Measurements from ENCODE around the gene CHMP4B.

- TF ChIP-seq CTCF (IDR thresholded peaks at IDR 0.05; ENCODE audit: low read depth, low read length, poor library complexity, severe bottlenecking) = no peak
- no peak for TF ChIP-seq EZH2phosphoT487 (IDR thresholded peaks at IDR 0.05; ENCODE audit: borderline replicate concordance, low read length)
These were observed 14.1 kb upstream of the CHMP4B start for GRCh38 chr20:33796907-33797544.
